Hepatocyte (in vitro differentiated cells): ENCODE data around the gene ZNF701. TPM values are rescaled to one million over a fixed set of nuclear protein-coding genes. Genes with fewer than 3 reads are reported as not detected.
"Not testable (repeated sequence)": the region's sequence is repeated elsewhere in the genome, so short reads cannot be mapped to it uniquely, and the experiment has no call there.

Experiments used
- DNase-seq: peaks from one replicate; pipeline ENCODE4 v3.0.0-alpha.2; 2016; ENCODE audit warnings: low spot score
- H2AFZ ChIP-seq: fragments of 200-600 bp; sonication (generic); 2 replicates; pipeline ENCODE4 v1.6.0; 2016; ENCODE audit warnings: antibody characterized with exemption, mild to moderate bottlenecking
- H3K27ac ChIP-seq: fragments of 200-600 bp; sonication (generic); 2 replicates; pipeline ENCODE4 v1.5.1; 2016; ENCODE audit warnings: mild to moderate bottlenecking
- H3K27me3 ChIP-seq: fragments of 200-600 bp; sonication (generic); 2 replicates; pipeline ENCODE4 v1.6.1; 2016
- H3K36me3 ChIP-seq: fragments of 200-600 bp; sonication (generic); replicated peaks from 2 replicates; pipeline ENCODE4 v1.5.1; 2016; ENCODE audit warnings: low read depth; ENCODE audit not compliant: insufficient read depth
- H3K4me1 ChIP-seq: fragments of 200-600 bp; sonication (generic); 2 replicates; pipeline ENCODE4 v1.5.1; 2016; ENCODE audit warnings: mild to moderate bottlenecking, moderate library complexity; ENCODE audit not compliant: insufficient read depth
- H3K4me2 ChIP-seq: fragments of 200-600 bp; sonication (generic); 2 replicates; pipeline ENCODE4 v1.6.0; 2016
- H3K4me3 ChIP-seq: fragments of 200-600 bp; sonication (generic); 2 replicates; pipeline ENCODE4 v1.5.1; 2016; ENCODE audit warnings: mild to moderate bottlenecking
- H3K79me2 ChIP-seq: fragments of 200-600 bp; sonication (generic); 2 replicates; pipeline ENCODE4 v1.6.0; 2017; ENCODE audit warnings: mild to moderate bottlenecking
- H3K9me2 ChIP-seq: fragments of 200-600 bp; sonication (generic); replicated peaks from 2 replicates; pipeline ENCODE4 v1.6.0; 2017; ENCODE audit warnings: mild to moderate bottlenecking; ENCODE audit not compliant: insufficient read depth
- H3K9me3 ChIP-seq: fragments of 200-600 bp; sonication (generic); 2 replicates; pipeline ENCODE4 v1.5.1; 2016; ENCODE audit warnings: low read depth, mild to moderate bottlenecking
- H4K20me1 ChIP-seq: fragments of 200-600 bp; sonication (generic); 2 replicates; pipeline ENCODE4 v1.6.0; 2016; ENCODE audit warnings: mild to moderate bottlenecking; ENCODE audit not compliant: insufficient read depth, poor library complexity, severe bottlenecking
- EZH2 ChIP-seq: fragments of 200-600 bp; sonication (generic); IDR thresholded peaks from 2 replicates; pipeline ENCODE4 v1.6.1; 2016; ENCODE audit warnings: antibody characterized with exemption, mild to moderate bottlenecking, borderline replicate concordance
- EZH2phosphoT487 ChIP-seq: fragments of 200-600 bp; sonication (generic); IDR thresholded peaks from one replicate; pipeline ENCODE4 v1.6.1; 2018; ENCODE audit warnings: antibody characterized with exemption, mild to moderate bottlenecking, low read depth, moderate library complexity; ENCODE audit not compliant: unreplicated experiment, severe bottlenecking
- WGBS: methylation state at CpG from one replicate; pipeline ENCODE4 v1.1.6; 2016; ENCODE audit warnings: low lambda C conversion rate; ENCODE audit errors: missing lambda C conversion rate; 5-methylcytosine and 5-hydroxymethylcytosine counted together
- polyA plus RNA-seq: library from polyadenylated mRNA; unstranded; fragments of >200 nt; fragmentation: Nextera tagmentation; extraction: Ambion mirVana; gene quantifications from 2 replicates; pipeline ENCODE4 v1.2.1, GENCODE V29; 2016
- total RNA-seq: library from RNA; depleted of rRNA; stranded (reverse); fragments of >200 nt; gene quantifications from 2 replicates; pipeline ENCODE4 v1.2.3, GENCODE V29; 2014
- TF ChIP-seq, protein P1 (sequence below): fragments of 200-600 bp; sonication (generic); IDR thresholded peaks from 2 replicates; pipeline ENCODE4 v1.5.1; 2016; ENCODE audit warnings: antibody characterized with exemption, mild to moderate bottlenecking; ENCODE audit not compliant: poor library complexity

The ZNF701 gene
- total and polyA plus RNA-seq, 2 experiments from 2014 or later: 9.3 to 15.2 TPM

DNA sequence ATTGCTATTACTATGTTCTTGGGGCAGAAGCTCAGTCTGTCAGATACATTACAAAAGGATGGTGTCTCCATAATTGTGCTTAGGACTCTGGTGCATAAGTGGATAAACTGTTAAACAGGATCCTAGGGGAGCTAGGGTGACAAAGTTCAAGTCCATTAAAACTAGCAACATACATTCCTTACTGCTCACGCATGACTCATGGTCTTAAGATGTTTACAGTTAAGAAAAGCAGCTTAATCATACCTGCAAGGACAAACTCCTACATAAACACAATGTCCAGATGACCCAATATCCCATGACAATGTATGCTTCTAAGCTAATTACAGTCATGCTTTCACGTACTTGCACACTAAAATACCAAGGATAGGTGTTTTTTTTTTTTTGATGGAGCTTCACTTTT is 3.5 kb upstream of the ZNF701 start:
- Histone ChIP-seq H3K79me2 (peaks cover 12% of the 10 kb centered on the region), H3K27me3 (no peaks in the 10 kb centered on the region), H3K9me2 (no peaks in the 10 kb centered on the region), H3K4me1 (peaks cover 5% of the 10 kb centered on the region), H3K4me2 (no peak overlapping the region), H3K4me3 (no peak overlapping the region), H3K36me3 (no peaks in the 10 kb centered on the region), H3K27ac (peak overlapping the region; percentile 75), H2AFZ (no peak overlapping the region), H4K20me1 (no peaks in the 10 kb centered on the region), H3K9me3 (no peaks in the 10 kb centered on the region)
- peak; percentile 39 for DNase-seq
- TF ChIP-seq EZH2phosphoT487 (no peak), EZH2 (no peak)
- TF ChIP-seq, protein P1, sequence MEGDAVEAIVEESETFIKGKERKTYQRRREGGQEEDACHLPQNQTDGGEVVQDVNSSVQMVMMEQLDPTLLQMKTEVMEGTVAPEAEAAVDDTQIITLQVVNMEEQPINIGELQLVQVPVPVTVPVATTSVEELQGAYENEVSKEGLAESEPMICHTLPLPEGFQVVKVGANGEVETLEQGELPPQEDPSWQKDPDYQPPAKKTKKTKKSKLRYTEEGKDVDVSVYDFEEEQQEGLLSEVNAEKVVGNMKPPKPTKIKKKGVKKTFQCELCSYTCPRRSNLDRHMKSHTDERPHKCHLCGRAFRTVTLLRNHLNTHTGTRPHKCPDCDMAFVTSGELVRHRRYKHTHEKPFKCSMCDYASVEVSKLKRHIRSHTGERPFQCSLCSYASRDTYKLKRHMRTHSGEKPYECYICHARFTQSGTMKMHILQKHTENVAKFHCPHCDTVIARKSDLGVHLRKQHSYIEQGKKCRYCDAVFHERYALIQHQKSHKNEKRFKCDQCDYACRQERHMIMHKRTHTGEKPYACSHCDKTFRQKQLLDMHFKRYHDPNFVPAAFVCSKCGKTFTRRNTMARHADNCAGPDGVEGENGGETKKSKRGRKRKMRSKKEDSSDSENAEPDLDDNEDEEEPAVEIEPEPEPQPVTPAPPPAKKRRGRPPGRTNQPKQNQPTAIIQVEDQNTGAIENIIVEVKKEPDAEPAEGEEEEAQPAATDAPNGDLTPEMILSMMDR: no peak
- WGBS: 72% methylated on average over 2 of the region's 2 CpGs

DNA sequence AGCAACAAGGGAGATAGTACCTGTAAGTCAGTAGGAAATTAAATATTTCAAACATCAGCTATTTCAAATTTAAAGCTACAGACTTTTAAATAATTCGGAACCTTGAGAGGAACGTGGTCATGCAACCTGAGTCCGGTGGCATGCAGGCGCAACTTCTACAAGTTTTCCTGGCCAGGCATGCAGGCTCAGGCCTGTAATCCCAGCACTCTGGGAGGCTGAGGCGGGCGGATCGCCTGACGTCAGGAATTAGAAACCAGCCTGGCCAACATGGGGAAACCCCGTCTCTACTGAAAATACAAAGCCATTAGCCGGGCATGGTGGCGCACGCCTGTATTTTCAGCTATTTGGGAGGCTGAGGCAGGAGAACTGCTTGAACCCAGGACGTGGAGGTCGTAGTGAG is 2.2 kb upstream of the ZNF701 start:
- Histone ChIP-seq H3K4me1 (peaks cover 5% of the 10 kb centered on the region), H4K20me1 (no peaks in the 10 kb centered on the region), H3K4me3 (no peak overlapping the region), H3K27ac (no peak overlapping the region), H3K79me2 (peaks cover 25% of the 10 kb centered on the region), H3K36me3 (no peaks in the 10 kb centered on the region), H3K27me3 (no peaks in the 10 kb centered on the region), H3K9me2 (no peaks in the 10 kb centered on the region), H3K9me3 (no peaks in the 10 kb centered on the region), H2AFZ (no peak overlapping the region), H3K4me2 (no peak overlapping the region)
- TF ChIP-seq EZH2 (no peak), EZH2phosphoT487 (no peak)
- TF ChIP-seq, protein P1: no peak
- 95% methylated on average over 14 of the region's 14 CpGs for WGBS
- DNase-seq: no peak

DNA sequence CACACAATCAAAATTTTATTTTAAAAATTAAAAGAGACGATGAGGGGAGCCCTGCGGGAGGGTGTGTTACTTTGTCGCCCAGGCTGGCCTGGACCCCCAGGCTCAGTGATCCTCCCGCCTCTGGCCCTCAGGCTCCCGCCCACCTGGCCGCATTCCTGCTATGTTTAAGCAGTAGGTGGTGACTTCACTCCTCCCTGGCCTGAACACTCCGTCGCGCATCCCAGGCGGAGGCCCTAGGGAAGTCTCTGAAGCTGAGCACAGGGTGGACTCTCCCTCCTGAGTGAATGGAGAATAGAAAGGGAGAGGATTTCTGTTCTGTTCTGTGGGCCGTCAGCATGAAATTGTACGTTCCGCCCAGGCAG is 468 bp upstream of the ZNF701 start:
- H4K20me1 ChIP-seq, H3K9me3 ChIP-seq, H3K36me3 ChIP-seq, H3K9me2 ChIP-seq, H3K27me3 ChIP-seq, H3K4me1 ChIP-seq: not testable (repeated sequence)
- 3% methylated on average over 13 of the region's 13 CpGs for WGBS
- Histone ChIP-seq H2AFZ (peak overlapping the region; percentile 53), H3K4me2 (peak overlapping the region; percentile 78), H3K79me2 (peaks cover 28% of the 10 kb centered on the region), H3K4me3 (peak overlapping the region; percentile 30), H3K27ac (peak overlapping the region; percentile 88)
- peak; percentile 77 for DNase-seq

GRCh38 chr19:52584736-52585440 is 14.8 kb downstream of the ZNF701 start:
- H3K79me2 ChIP-seq: no peaks in the 10 kb centered on the region
- peaks cover 2% of the 10 kb centered on the region for H3K36me3 ChIP-seq
- no peaks in the 10 kb centered on the region for H3K27me3 ChIP-seq
- no peaks in the 10 kb centered on the region for H3K4me1 ChIP-seq
- WGBS: 96% methylated on average over 34 of the region's 39 CpGs
- H3K27ac ChIP-seq: no peak overlapping the region
- TF ChIP-seq, protein P1: no peak
- TF ChIP-seq EZH2 (no peak), EZH2phosphoT487 (no peak)
- no peak overlapping the region for H2AFZ ChIP-seq
- DNase-seq: no peak
- H4K20me1 ChIP-seq: no peaks in the 10 kb centered on the region
- no peaks in the 10 kb centered on the region for H3K9me2 ChIP-seq
- H3K9me3 ChIP-seq: no peaks in the 10 kb centered on the region
- H3K4me3 ChIP-seq: no peak overlapping the region
- H3K4me2 ChIP-seq: no peak overlapping the region
